ENCODE results near the gene EEPD1.
A peak's percentile ranks its signal among the peaks of the same experiment; 100 is the strongest.

EEPD1 gene

DNA sequence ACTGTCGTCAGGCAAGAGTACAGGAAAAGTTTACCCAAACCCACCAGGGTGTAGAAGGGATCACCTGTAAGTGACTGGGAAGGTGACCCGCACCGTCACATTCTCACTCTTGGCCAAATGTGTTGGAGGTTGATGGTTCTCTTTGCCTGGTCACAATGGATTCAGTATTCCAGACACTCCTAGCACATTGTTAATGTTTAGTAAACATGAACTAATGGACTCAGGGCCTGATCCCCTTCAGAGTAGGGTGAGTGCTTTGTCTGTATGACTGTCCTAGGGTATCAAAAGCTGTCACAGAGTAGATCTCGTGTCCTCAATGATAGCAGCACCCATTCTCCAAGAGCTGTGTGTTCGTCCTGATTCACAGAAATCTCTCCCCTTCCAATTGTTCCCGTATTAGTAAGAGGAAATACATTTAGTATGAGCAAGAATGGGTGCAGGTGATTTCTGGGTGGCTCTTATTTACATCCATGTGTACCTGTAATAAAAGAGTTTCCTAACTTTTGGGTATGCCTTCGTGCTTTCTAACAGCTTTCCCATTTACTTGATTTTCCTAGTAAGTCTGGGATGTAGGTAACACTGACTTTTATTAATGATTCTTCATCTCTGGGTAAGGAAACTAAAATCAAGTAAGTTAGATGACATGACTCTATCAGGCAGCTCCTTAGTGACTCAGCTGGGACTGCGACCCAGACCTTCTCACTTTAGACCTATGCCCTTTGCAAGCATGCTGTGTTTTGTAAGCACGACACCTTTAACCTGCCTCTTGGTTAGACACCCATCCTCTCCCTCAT lies 4.7 kb downstream of the EEPD1 start:
- DNase-seq: no peak

DNA sequence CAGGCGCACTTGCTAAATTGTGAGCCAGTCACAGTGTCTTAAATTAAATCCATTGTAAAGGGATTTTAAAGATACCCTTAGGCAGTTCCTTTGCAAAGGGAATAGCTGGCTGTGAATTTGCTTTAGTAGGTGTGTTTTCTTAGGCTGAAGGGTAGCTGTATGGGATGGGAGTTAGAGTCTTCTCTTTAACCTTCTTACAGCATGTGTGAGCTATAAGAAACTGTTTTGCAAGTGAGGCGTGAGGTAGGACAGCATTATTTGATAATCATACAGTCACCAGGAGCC lies 5.2 kb downstream of the EEPD1 start:
- DNase-seq: no peak

DNA sequence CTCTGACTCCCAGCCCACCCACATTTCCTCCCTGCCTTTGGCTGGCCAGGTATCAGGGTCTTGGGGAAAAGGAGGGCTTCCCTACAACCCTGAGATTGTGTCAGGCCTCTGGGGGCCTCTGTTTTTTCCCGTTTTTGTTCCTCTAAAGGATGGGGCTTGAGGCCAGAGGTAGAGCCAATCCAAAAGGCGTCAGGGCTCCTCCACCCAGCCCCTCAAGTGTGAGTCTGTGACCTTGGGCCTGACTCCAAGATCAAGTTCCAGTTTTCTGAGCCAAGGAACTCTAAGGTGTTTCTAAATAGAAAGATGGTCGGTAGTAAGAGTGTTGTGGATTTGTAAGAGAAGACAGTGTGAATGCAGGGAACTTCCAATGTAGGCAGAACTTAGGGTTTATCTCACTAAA lies 6.6 kb downstream of the EEPD1 start:
- DNase-seq: no peak

DNA sequence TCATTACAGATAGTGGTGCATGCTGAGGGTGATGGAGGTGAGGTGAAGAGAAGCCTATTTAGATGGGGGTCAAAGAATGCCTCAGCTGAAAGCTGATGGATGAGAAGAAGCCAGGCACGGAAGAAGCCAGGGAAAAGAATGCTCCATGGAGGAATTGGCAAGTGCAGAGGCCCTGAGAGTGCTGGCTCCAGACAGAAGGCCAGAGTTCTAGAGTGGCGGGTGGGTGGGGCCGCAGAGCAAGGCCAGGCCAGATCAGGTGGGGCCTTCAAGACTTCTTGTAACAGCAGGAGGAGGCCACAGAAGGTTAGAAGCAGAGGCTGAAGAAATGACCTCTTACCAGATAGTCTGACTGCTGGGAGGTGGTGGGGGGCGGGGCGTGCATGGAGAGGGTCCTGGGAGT lies 7.3 kb downstream of the EEPD1 start:
- DNase-seq: no peak

DNA sequence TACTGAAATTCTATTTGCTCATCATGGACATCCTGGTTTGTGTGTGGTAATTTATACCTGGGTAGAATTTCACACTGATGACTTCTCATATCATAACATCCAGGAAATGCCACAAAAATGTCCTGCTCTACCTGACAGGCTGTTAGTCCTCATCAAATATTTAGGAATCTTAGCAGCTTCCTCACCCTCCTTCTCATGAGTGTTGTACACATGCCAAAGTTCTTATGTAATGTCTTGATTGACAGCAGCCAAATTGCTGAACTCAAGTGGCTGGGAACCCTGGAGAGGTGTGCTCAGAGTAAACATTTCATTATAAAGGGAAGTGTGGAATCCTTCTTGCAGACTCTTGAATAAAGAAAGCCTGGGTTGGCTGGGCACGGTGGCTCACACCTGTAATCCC lies 8.9 kb downstream of the EEPD1 start:
- peak; percentile 11 for DNase-seq

DNA sequence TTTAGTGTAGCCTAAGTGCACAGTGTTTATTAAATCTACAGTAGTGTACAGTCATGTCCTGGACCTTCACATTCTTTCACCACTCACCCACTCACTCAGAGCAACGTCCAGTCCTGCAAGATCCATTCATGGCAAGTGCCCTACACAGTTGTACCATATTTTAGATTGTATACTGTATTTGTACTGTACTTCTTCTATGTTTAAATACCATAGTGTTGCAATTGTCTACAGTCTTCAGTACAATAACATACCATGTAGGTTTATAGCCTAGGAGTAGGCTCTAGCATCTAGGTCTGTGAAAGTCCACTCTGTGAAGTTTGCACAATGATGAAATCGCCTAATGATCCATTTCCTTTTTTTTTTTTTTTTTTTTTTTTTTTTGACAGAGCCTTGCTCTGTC lies 12.0 kb downstream of the EEPD1 start:
- DNase-seq: no peak

DNA sequence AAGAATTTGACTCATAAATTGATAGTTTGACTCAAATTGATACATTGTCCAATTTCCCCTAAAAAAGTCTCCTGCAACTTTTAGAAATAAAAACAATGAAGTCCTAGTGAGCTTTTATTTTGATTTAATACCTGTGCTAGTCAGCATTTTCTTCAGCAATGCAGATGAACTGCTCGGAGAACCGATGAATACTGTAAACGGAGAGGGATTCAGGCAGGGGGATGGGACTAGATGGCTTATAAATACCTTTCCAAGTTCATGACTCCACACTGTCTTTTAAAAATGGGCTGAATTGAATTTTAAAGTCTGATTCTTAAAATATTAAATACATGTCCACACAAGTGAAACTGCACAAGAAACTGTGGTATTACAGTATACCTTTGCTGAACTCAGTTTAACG lies 12.7 kb downstream of the EEPD1 start:
- DNase-seq: no peak

DNA sequence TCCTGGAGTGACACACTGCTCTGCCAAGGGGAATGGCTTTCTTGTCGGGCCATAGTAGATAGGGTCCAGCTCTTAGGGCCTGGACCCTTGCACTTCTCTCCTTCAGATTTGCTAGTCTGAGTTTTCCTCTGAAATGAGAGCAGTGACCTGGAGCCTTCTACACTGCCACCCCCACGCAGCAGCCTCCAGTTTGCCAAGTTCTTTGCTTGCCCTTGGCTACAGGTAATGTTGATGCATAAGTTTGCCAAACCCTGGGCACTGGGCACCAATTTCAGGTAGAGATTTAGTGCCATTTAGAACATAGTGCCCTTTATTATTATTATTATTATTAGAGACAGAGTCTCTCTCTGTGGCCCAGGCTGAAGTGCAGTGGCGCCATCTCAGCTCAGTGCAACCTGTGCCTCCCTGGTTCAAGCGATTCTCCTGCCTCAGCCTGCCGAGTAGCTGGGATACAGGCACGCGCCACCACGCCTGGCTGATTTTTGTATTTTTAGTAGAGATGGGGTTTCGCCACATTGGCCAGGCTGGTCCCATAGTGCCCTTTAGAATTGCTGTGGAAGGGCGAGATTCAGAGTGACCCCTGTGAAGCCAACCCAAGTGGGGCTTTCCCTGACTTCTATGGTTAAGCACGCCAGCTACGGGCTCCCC lies 14.5 kb downstream of the EEPD1 start:
- no peak for DNase-seq

DNA sequence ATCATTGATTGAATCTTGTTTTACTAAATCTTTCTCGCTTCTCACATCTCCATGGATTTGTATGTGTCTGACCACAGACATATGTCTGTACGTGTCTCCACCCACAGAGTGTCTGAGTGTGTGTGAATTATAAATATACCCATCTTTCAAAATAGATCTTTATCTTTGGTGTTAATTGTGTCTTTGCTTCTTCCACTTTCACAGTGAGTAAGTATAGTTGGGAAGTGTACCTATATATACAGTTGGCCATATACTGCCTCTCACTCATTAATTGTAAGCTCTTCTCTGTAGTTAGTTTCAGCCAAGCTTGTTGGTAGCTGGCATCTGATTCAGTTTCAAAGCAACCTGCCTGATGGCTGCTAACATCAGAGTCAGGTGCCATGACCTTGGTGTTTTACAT lies 18.4 kb downstream of the EEPD1 start:
- no peak for DNase-seq

DNA sequence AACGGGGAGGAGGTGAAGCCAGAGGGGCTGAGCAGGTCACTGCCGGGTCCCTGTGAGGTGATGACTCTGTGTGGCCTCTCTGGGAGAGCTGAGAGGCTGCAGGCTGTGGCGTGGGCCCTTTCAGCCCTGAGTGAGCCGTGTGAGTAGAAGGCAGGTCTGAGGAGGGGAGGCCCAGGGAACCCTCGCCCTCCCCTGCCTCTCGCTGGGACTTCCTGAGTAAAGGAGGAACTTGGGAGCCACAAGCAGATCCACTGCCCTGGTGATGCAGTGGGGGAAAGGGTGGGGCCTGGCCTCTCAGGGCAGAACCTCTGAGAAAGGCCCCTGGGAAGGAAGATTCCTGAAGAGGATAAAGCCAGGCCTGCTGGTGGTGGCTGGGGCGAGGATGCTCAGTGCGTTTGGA lies 22.8 kb downstream of the EEPD1 start:
- peak; percentile 91 for DNase-seq

DNA sequence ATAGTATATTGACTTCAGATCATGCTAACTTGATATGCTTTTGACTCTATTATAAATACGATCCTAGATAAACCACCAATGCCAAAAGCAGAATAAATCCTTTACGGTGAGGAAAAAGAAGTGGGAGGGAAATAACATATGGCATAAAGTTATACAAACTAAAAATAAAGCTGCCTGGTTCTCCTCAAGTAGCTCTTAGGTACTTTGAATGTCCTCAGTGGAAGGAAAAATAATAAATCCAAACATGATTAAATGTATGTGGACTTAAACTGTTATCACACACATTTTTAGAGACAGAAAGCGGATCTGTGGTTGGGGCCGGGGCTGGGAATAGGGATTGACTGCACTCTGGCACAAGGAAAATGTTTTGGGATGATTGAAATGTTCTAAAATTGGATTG lies 23.6 kb downstream of the EEPD1 start:
- DNase-seq: no peak

DNA sequence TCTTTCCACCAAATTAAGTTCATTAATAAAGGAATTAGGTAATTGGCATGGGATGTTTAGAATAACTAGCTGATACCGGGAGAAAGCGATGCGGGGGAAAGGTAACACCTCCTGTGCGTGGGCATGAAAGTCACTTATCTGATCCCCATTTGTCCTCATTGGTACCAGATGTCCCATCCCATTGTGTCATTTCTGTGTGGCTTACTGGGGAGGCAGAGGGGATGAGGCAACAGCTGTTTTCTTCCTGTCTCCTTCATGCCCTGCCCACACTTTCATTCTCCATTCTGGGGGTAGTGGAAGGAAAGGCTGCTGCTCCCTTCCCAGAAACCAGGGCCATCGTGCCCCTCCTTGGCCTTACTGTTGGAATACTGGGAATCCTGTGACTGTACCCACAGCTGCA lies 27.1 kb downstream of the EEPD1 start:
- DNase-seq: no peak

DNA sequence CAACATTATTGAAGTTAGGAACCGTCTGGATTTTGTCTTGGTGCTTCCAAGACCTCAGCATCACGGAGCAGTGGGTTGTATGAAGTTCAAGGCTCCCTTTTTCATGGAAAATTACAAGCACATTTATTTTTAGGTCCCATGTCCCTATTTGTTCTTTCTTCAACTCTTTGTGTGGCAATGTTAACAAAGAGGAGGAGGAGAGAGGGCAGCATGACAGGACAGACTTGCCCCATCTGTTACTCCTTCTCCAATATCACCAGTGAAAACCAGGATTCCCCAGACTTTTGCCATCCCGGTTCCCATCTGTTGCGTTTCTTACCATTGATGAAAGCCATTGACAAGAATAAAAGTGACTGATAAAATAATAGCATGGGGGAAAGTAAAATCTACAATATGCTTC lies 28.6 kb downstream of the EEPD1 start:
- DNase-seq: no peak

DNA sequence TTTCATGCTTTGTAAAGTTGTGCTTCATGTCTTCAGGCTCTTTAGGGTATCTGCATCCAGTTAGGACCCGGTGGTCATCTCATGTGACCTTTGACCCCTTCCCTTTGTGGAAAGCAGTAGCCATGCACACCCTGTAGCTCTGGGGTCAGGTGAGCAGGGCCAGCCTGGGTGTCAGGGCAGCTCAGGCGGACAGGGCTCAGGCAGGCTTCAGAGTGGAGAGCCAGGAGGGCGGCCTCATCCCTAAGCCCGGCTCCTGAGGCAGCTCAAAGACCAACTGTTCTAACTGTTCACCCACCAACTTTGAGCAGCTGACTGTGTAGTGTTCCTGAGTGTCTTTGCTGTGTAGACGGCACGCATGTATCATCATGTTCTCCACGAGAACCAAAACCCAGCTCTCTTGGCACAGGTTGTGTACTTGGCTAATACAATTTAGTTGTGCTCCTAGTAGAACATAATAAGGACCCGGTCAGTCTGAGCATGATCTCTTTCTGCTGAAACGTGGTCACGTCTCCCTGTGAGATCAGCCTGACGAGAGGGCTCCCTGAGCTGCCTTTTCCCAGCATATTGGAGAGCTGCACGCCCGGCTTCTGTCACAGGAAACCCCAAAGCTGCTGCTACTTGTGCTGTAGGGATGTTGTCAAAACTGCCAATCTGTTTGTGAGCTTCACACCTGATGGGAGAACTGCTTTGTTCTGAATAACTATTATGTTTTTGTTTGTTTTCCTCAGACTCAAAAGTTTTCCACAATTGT lies 30.0 kb downstream of the EEPD1 start:
- no peak for DNase-seq

DNA sequence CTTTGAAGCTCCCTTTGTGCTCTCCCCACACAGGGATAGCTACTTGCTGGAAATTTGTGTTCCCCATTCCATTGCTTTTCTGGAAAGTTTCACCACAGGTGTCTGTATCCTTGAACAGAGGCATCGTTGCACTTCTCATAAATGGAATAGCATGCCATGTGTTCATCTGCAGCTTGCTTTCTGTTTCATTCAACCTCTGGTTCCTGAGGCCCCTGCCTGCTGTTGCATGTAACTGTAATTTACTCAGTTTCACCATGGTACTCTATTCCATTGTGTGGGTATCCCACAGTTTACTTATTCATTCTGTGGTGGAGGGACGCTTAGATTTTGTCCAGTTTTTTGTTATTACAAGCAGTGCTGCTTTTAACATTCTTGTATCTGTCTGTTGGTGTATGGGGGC lies 32.0 kb downstream of the EEPD1 start:
- DNase-seq: no peak

DNA sequence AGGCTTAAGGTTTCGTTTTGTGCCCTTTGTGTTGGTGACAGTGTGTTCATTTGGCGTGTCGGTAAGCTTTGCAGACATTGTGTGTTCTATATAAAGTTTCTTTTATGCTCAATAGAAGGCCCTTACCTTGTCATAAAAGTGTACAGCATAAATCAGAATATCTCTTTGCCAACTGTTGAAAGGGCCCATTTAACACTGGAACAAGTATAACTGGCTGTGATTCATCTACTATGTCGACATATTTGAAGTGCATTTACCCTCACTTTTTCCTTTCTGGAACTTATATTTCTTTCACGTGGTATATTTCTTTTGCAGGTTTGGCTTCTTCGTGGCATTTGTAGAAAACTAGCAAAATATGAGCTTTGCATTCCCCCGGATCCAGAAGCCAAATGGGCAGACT lies 32.7 kb downstream of the EEPD1 start:
- no peak for DNase-seq

DNA sequence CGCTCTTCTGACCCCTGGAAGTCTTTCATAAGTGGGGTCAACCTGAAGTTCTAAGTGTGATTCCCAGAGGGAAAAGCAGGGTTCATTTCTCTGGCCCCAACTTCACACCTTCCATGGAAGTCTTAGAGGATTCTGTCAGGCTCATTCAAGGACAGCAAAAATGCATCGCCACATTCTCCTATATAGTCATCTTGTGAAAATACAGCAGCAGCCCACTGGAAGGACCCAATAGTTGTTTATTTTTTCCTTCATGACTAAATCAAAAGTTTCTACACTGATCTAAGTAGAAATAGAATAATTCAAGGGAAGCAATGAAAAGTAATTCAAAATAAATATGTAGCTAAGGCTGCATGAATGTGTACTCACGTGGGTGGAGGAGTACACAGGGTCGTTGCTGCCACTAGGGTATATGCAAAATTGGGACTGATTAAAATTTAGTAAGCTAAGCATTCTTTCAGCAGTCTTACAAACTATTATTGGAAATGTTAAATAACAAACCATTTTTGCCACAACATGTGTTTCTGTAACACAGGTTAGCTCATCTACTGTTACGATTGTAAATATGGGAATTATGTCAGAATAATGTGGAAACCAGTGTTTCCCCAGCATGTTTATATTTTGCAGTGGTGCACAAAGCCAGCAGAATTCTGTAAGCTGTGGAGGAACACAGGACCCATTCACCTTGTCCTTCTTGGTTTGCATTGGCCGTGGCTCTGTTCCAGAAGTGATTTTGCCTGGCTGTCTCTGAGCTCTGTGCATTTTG lies 33.5 kb downstream of the EEPD1 start:
- DNase-seq: no peak

DNA sequence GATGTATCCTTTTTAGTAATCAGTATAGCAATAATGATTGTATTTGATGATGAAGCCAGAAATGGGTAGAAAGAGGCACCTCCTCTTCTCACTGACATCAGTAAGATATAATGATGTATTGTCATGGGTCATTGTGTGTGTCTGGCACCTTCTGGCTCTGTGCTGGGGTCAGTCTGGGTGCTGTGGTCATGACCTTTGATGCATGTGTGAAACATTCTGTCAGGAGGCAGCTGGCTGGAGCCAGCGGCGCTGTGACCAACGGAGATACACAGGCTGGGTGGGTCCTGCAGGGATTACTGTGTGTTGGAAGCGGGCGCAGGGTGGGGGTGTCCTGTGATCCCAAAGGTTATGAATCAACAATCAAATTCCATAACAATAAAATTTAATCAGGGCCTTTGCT lies 35.2 kb downstream of the EEPD1 start:
- DNase-seq: no peak

DNA sequence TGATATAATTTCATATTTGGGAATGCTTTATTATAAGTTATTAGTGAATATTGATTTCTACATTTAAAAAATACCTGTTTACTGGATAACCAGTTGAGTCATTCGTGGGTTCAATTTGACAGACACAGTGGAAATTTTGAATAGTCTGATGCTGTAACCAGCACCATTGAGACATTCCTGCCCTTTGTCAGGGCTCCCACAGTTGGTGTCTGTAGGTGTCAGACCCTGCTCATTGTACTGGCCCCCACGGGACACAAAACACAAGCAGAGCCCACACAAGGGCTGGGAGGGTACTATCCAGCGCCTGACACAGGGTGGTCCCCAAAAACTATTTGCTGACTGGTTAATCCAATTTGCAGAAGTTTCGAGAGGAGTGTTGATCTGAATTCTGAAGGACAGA lies 35.9 kb downstream of the EEPD1 start:
- DNase-seq: no peak

DNA sequence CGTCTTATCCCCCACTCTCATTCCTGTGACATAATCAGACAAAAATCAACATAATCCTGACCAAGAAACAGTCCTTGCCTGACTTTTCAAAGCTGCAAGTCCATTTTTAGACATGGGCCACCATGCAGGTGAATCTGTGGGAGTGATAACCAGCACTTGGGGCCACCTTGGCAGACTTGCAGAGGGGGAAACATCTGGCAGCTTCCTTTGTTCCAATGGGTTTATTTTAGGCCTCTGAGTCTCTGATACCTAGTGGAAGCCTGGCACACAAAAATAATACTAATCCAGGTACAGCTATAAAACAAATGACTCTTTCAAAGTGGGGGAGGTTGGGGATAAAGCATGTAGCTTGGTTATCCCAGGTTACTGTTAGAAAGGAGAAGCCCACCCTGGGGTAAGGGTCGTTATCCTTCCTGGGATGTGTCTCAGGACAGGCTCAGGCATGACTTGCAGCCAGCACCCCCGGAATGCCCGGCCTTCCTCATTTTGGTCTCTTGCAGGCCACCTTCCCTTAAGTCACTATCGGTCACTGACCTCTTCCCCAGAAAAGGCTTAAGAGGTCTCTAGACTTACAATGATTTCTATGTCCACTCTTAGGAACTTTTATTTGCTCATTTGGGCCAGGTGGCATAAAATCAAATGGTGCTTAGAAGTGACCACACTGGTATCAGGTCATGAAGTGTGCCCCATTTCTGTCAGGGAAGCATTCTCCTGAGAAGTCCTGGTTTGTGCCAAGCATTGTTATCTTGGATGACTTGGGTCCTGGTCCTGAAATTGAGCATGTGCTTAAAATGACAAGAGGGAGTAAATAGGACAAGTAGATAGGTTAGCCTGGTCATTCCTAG lies 37.6 kb downstream of the EEPD1 start:
- DNase-seq: no peak

DNA sequence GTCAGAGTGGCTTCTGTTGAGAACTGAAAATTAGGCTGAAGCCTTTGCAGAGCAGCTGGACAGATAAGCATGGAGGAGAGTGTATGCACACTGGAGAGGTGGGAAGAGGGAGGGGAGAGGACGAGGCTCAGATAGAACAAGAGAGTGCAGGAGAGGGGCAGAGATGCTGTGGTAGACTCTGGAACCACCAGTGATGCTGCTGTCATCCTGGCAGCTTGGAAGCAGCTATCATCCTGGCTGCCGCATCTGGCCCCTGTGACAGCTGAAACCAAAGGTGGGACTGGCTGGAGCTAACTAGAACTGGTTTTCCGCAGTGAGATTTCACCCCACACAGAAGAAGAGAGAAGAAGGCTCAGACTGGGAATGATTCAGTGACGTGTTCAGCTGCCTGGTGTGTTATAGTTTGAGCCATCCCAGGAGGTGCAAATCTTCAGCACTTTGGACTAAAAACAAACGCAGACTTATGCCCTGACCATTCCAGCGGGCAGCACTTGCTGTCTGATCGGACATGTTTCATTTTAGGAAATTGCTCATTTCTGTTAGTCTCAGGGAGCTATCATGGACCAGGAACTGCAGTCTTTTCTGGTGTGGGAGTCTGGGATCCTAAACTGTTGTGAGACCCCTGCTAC lies 38.4 kb downstream of the EEPD1 start:
- DNase-seq: no peak

All from GDM1 (cell line).